HG02852 (cell line): Measurements from ENCODE around the gene PRR5.

Source experiments
- ATAC-seq: cut with Tn5 transposase; IDR thresholded peaks from one replicate; pipeline ENCODE4 v1.9.1; 2021; ENCODE audit warnings: mild to moderate bottlenecking, moderate library complexity; ENCODE audit not compliant: unreplicated experiment

The PRR5 gene

GRCh38 chr22:44711690-44712555 is 9.9 kb downstream of the PRR5 start:
- ATAC-seq, result no peak

GRCh38 chr22:44712962-44713361 is 11.0 kb downstream of the PRR5 start:
- ATAC-seq, result no peak

GRCh38 chr22:44714703-44715350 is 12.8 kb downstream of the PRR5 start:
- no peak for ATAC-seq

- no peak for ATAC-seq
These were observed 16.4 kb downstream of the PRR5 start for GRCh38 chr22:44718418-44718817.

- ATAC-seq, result no peak
These were observed 17.8 kb downstream of the PRR5 start for GRCh38 chr22:44719586-44720368.

- ATAC-seq, result no peak
These were observed 19.2 kb downstream of the PRR5 start for GRCh38 chr22:44721213-44721612.

- no peak for ATAC-seq
These were observed 20.6 kb downstream of the PRR5 start for GRCh38 chr22:44722611-44723010.

GRCh38 chr22:44723801-44724200 is 21.8 kb downstream of the PRR5 start:
- ATAC-seq, result no peak

- no peak for ATAC-seq
These were observed 22.4 kb downstream of the PRR5 start for GRCh38 chr22:44724416-44724815.

- no peak for ATAC-seq
These were observed 22.9 kb downstream of the PRR5 start for GRCh38 chr22:44724859-44725258.

GRCh38 chr22:44726439-44726838 is 24.4 kb downstream of the PRR5 start:
- no peak for ATAC-seq

GRCh38 chr22:44727148-44727547 is 25.1 kb downstream of the PRR5 start:
- ATAC-seq, result no peak

GRCh38 chr22:44727709-44728108 is 25.7 kb downstream of the PRR5 start:
- ATAC-seq, result no peak

GRCh38 chr22:44728761-44729324 is 26.8 kb downstream of the PRR5 start:
- no peak for ATAC-seq

- ATAC-seq, result no peak
These were observed 27.5 kb downstream of the PRR5 start for GRCh38 chr22:44729391-44730021.

- no peak for ATAC-seq
These were observed 28.0 kb downstream of the PRR5 start for GRCh38 chr22:44730022-44730393.

GRCh38 chr22:44730490-44731356 is 28.7 kb downstream of the PRR5 start:
- ATAC-seq, result no peak

GRCh38 chr22:44731357-44731970 is 29.5 kb downstream of the PRR5 start:
- ATAC-seq, result no peak

GRCh38 chr22:44732017-44732561 is 30.1 kb downstream of the PRR5 start:
- ATAC-seq, result no peak
